GM23338 (cell line): Measurements from ENCODE around the gene CYYR1. TPM values are rescaled to one million over a fixed set of nuclear protein-coding genes. Genes with fewer than 3 reads are reported as not detected.

Experiments
- ATAC-seq: fragments of 200-7000 bp; cut with Tn5 transposase; 3 replicates; pipeline ENCODE4 v1.9.1; 2020
- DNase-seq: peaks from one replicate; pipeline ENCODE4 v3.0.0-alpha.2; 2015; ENCODE audit warnings: low spot score
- H2AFZ ChIP-seq: fragments of 200-600 bp; sonication (generic); 2 replicates; pipeline ENCODE4 v1.8.0; 2016; ENCODE audit warnings: antibody characterized with exemption, mild to moderate bottlenecking, moderate library complexity
- H3F3A ChIP-seq: fragments of 200-600 bp; sonication (generic); replicated peaks from 2 replicates; pipeline ENCODE4 v1.8.0; 2017; ENCODE audit warnings: antibody characterized with exemption, mixed run types, low read depth
- H3K27ac ChIP-seq: fragments of 200-600 bp; sonication (generic); 2 replicates; pipeline ENCODE4 v1.6.1; 2016; ENCODE audit warnings: low read depth
- H3K27me3 ChIP-seq: fragments of 200-600 bp; sonication (generic); 2 replicates; pipeline ENCODE4 v1.8.0; 2016; ENCODE audit warnings: mild to moderate bottlenecking, mixed run types, moderate library complexity; ENCODE audit not compliant: insufficient read depth
- H3K36me3 ChIP-seq: fragments of 200-600 bp; sonication (generic); 2 replicates; pipeline ENCODE4 v1.8.0; 2016; ENCODE audit warnings: mild to moderate bottlenecking; ENCODE audit not compliant: insufficient read depth
- H3K4me1 ChIP-seq: fragments of 200-600 bp; sonication (generic); 2 replicates; pipeline ENCODE4 v1.8.0; 2016; ENCODE audit warnings: mild to moderate bottlenecking, moderate library complexity; ENCODE audit not compliant: insufficient read depth
- H3K4me2 ChIP-seq: fragments of 200-600 bp; sonication (generic); 2 replicates; pipeline ENCODE4 v1.7.1; 2017; ENCODE audit warnings: mixed run types
- H3K4me3 ChIP-seq: fragments of 200-600 bp; sonication (generic); 2 replicates; pipeline ENCODE4 v1.6.1; 2016; ENCODE audit warnings: mixed run types
- H3K79me2 ChIP-seq: fragments of 200-600 bp; sonication (generic); replicated peaks from 2 replicates; pipeline ENCODE4 v1.8.0; 2017; ENCODE audit warnings: mild to moderate bottlenecking; ENCODE audit not compliant: insufficient read depth
- H3K9me2 ChIP-seq: fragments of 200-600 bp; sonication (generic); 2 replicates; pipeline ENCODE4 v1.8.0; 2017; ENCODE audit not compliant: insufficient read depth
- H4K20me1 ChIP-seq: fragments of 200-600 bp; sonication (generic); replicated peaks from 2 replicates; pipeline ENCODE4 v1.8.0; 2017; ENCODE audit warnings: mild to moderate bottlenecking; ENCODE audit not compliant: insufficient read depth
- H3K27ac Mint-ChIP-seq: 2 replicates; pipeline ENCODE4 v1.8.0; 2020; ENCODE audit warnings: inconsistent platforms, mild to moderate bottlenecking, moderate library complexity, mixed read lengths
- H3K27me3 Mint-ChIP-seq: 3 replicates; pipeline ENCODE4 v1.8.0; 2022; ENCODE audit warnings: low read depth, mild to moderate bottlenecking, moderate library complexity, mixed read lengths, inconsistent platforms; ENCODE audit not compliant: insufficient read depth, poor library complexity
- H3K36me3 Mint-ChIP-seq: 3 replicates; pipeline ENCODE4 v1.8.0; 2021; ENCODE audit warnings: low read depth, mild to moderate bottlenecking, inconsistent platforms, moderate library complexity, mixed read lengths
- H3K4me1 Mint-ChIP-seq: 3 replicates; pipeline ENCODE4 v1.8.0; 2020; ENCODE audit warnings: mild to moderate bottlenecking, inconsistent platforms, mixed read lengths
- H3K4me3 Mint-ChIP-seq: 3 replicates; pipeline ENCODE4 v1.8.0; 2021; ENCODE audit warnings: moderate library complexity, mild to moderate bottlenecking, inconsistent platforms, mixed read lengths
- H3K9me3 Mint-ChIP-seq: 3 replicates; pipeline ENCODE4 v1.8.0; 2020; ENCODE audit warnings: moderate library complexity, mild to moderate bottlenecking, inconsistent platforms, mixed read lengths
- POLR2AphosphoS5 ChIP-seq: IDR thresholded peaks from 2 replicates; pipeline ENCODE4 v1.6.1; 2016; ENCODE audit warnings: antibody characterized with exemption, low read depth
- ZNF114 ChIP-seq: fragments of 250-450 bp; sonication (Bioruptor Pico); IDR thresholded peaks from 2 replicates; pipeline ENCODE4 v1.5.0; 2020; ENCODE audit warnings: mild to moderate bottlenecking, moderate library complexity
- ZNF331 ChIP-seq: fragments of 250-450 bp; sonication (Bioruptor Pico); IDR thresholded peaks from 2 replicates; pipeline ENCODE4 v1.5.0; 2020; ENCODE audit warnings: low read depth, mild to moderate bottlenecking, moderate library complexity
- ZNF462 ChIP-seq: fragments of 250-450 bp; sonication (Bioruptor Pico); IDR thresholded peaks from 2 replicates; pipeline ENCODE4 v1.5.0; 2020; ENCODE audit warnings: mild to moderate bottlenecking, moderate library complexity
- long read RNA-seq: library from polyadenylated mRNA; unstranded; transcript quantifications from one replicate; pipeline ENCODE4 v2.0.0, GENCODE V29; 2020; ENCODE audit not compliant: unreplicated experiment
- polyA plus RNA-seq: library from polyadenylated mRNA; unstranded; fragments of >200 nt; fragmentation: Nextera tagmentation; extraction: Ambion mirVana; gene quantifications from 2 replicates; pipeline ENCODE4 v1.2.1, GENCODE V29; 2016
- total RNA-seq: library from RNA; depleted of rRNA; stranded (reverse); fragments of >200 nt; shearing (Covaris generic); gene quantifications from 2 replicates; pipeline ENCODE4 v1.2.3, GENCODE V29; 2014; rRNA removed

CYYR1 gene
- total RNA-seq (23.8 and 25.6 TPM in 2 replicates), polyA plus RNA-seq (25.1 and 25.4 TPM in 2 replicates)
- long read RNA-seq, transcript CYYR1-201 (4 exons, 3,101 nt) = major isoform, 24 of 39 reads
- long read RNA-seq, partial matches to known transcripts = 3 of 39 reads
- long read RNA-seq, other reads (novel, unspliced or antisense) = 11 of 39 reads

- H3K4me3 Mint-ChIP-seq = peak within 1 kb of the TSS; percentile 96
- Histone ChIP-seq H3K4me2 (peak within 1 kb of the TSS; percentile 91), H3K4me3 (peak within 1 kb of the TSS; percentile 88), H4K20me1 (no peaks in the 10 kb centered on the region), H3K9me2 (0 out of 2 replicates have a peak, but pooled peaks cover 9% of the 10 kb centered on the region), H2AFZ (peak within 1 kb of the TSS; percentile 92), H3K27me3 (no peaks in the 10 kb centered on the region), H3K27ac (peak within 1 kb of the TSS; percentile 60; the same call in 1 of the 2 replicates), H3K79me2 (peaks cover 53% of the 10 kb centered on the region), H3K4me1 (peaks cover 16% of the 10 kb centered on the region), H3K36me3 (peaks cover 6% of the 10 kb centered on the region; the same call in 1 of the 2 replicates), H3F3A (no peaks in the 10 kb centered on the region)
- peaks cover 21% of the 10 kb centered on the region; the same call in 2 of the 3 replicates for H3K36me3 Mint-ChIP-seq
- ATAC-seq = peak; percentile 92
- H3K9me3 Mint-ChIP-seq = peaks cover 10% of the 10 kb centered on the region; the same call in 2 of the 3 replicates
- peaks cover 2% of the 10 kb centered on the region for H3K27me3 Mint-ChIP-seq
- 0 out of 2 replicates have a peak, but pooled peaks have one; percentile 32 for TF ChIP-seq ZNF462 (CRISPR knock-in tag)
- TF ChIP-seq POLR2AphosphoS5 = peak; percentile 58
- no peak for TF ChIP-seq ZNF331 (CRISPR knock-in tag)
- peak; percentile 37; the same call in 1 of the 2 replicates for TF ChIP-seq ZNF114
- peak; percentile 84 for DNase-seq
- H3K27ac Mint-ChIP-seq = peak within 1 kb of the TSS; percentile 98
- peaks cover 24% of the 10 kb centered on the region for H3K4me1 Mint-ChIP-seq
Measured at GRCh38 chr21:26572702-26573381, at the start of gene CYYR1. CYYR1 (minus strand) TSS chr21:26573286; CDS start chr21:26572940, 346 bp downstream.
